ENCODE data around the gene DCUN1D3. TPM values are rescaled to one million over a fixed set of nuclear protein-coding genes. Genes with fewer than 3 reads are reported as not detected.
A peak's percentile ranks its signal among the peaks of the same experiment; 100 is the strongest.
"Not testable (repeated sequence)": the region's sequence is repeated elsewhere in the genome, so short reads cannot be mapped to it uniquely, and the experiment has no call there.

The DCUN1D3 gene
- total RNA-seq: 1 to 10 TPM; 5.8 to 7.5 (median 7.3) TPM

GRCh38 chr16:20900299-20901067 is at the start of gene DCUN1D3, which contains the start of gene LYRM1:
TSS of gene DCUN1D3 (minus strand) at chr16:20900358. CDS start at chr16:20862538, 37,820 bp downstream.
TSS of gene LYRM1 (plus strand) at chr16:20900771. CDS start at chr16:20915556, 14,785 bp downstream.
- H3K4me1 Mint-ChIP-seq (ENCODE audit: low read depth): peaks cover 63% of the 10 kb centered on the region
- peak; percentile 88 to 91 for ATAC-seq
- peak; percentile 84 for DNase-seq
- no peaks in the 10 kb centered on the region for H3K27me3 Mint-ChIP-seq (ENCODE audit: low read depth)
- H3K9me3 Mint-ChIP-seq: no peaks in the 10 kb centered on the region
- peak within 1 kb of the TSS; percentile 95 for H3K4me3 Mint-ChIP-seq
- peaks cover 7% of the 10 kb centered on the region for H3K36me3 Mint-ChIP-seq (ENCODE audit: insufficient read depth)

- Mint-ChIP-seq H3K36me3 (ENCODE audit: insufficient read depth) (no peaks in the 10 kb centered on the region), H3K4me3 (no peak overlapping the region), H3K9me3 (no peaks in the 10 kb centered on the region), H3K27me3 (ENCODE audit: low read depth) (peaks cover 2% of the 10 kb centered on the region), H3K4me1 (ENCODE audit: low read depth) (peaks cover 2% of the 10 kb centered on the region)
- DNase-seq (no peak), ATAC-seq (no peak)
Measured at GRCh38 chr16:20949660-20950059, 49.5 kb upstream of the DCUN1D3 start.

DNA sequence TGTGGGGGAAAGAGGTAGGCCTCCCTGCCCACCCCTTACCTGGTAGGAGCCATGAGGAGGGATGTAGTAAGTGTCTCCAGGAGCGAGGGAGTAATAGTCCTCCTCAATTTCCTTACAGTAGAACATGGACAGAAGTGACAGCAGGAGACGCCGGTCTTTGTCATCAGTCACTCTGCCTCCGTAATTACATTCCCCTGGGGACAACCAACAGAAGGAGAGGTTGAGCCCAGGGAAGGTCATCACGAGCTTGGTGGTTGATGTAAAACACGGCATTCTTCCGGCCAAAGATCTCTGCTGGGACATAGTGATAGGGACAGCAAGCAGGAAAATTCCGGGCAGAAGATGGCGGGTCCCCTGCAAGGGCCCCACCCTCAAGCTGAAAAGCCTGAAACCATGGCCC is 48.3 kb upstream of the DCUN1D3 start:
- DNase-seq (no peak), ATAC-seq (no peak)
- Mint-ChIP-seq H3K36me3 (ENCODE audit: insufficient read depth) (no peaks in the 10 kb centered on the region), H3K4me3 (no peak overlapping the region), H3K4me1 (ENCODE audit: low read depth) (peaks cover 3% of the 10 kb centered on the region), H3K9me3 (no peaks in the 10 kb centered on the region), H3K27me3 (ENCODE audit: low read depth) (peaks cover 2% of the 10 kb centered on the region)

GRCh38 chr16:20946015-20946629 is 46.0 kb upstream of the DCUN1D3 start:
- Mint-ChIP-seq H3K36me3 (ENCODE audit: insufficient read depth) (no peaks in the 10 kb centered on the region), H3K4me3 (no peak overlapping the region), H3K4me1 (ENCODE audit: low read depth) (peaks cover 6% of the 10 kb centered on the region), H3K9me3 (no peaks in the 10 kb centered on the region), H3K27me3 (ENCODE audit: low read depth) (peaks cover 2% of the 10 kb centered on the region)
- ATAC-seq (no peak), DNase-seq (no peak)

- H3K36me3 Mint-ChIP-seq (ENCODE audit: insufficient read depth); ATAC-seq; H3K9me3 Mint-ChIP-seq; H3K27me3 Mint-ChIP-seq (ENCODE audit: low read depth); H3K4me3 Mint-ChIP-seq; H3K4me1 Mint-ChIP-seq (ENCODE audit: low read depth); DNase-seq: not testable (repeated sequence)
Measured at GRCh38 chr16:20945575-20945875, 45.4 kb upstream of the DCUN1D3 start.

DNA sequence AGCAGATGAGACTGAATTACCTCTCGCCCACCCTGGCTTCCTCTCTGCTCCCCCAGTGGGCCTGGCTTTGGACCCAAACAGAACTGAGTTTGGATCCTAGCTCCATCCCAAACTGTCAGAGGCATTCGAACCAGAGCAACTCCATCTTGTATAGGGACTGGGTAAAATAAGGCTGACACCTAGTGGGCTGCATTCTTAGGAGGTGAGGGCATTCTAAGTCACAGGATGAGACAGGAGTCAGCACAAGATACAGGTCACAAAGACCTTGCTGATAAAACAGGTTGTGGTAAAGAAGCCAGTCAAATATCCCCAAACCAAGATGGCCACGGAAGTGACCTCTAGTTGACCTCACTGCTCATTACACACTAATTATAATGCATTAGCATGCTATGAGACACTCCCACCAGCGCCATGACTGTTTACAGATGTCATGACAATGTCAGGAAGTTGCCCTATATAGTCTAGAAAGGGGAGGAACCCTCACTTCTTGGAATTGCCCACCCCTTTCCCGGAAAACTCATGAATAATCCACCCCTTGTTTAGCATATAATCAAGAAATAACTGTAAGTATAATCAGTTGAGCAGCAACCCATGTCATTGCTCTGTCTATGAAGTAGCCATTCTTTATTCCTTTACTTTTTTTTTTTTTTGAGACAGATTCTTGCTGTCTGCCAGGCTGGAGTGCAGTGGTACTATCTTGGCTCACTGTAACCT is 44.9 kb upstream of the DCUN1D3 start:
- Mint-ChIP-seq H3K36me3 (ENCODE audit: insufficient read depth) (no peaks in the 10 kb centered on the region), H3K4me3 (no peak overlapping the region), H3K27me3 (ENCODE audit: low read depth) (no peaks in the 10 kb centered on the region), H3K9me3 (no peaks in the 10 kb centered on the region), H3K4me1 (ENCODE audit: low read depth) (peaks cover 8% of the 10 kb centered on the region)
- ATAC-seq (peak; percentile 77 to 84), DNase-seq (no peak)

DNA sequence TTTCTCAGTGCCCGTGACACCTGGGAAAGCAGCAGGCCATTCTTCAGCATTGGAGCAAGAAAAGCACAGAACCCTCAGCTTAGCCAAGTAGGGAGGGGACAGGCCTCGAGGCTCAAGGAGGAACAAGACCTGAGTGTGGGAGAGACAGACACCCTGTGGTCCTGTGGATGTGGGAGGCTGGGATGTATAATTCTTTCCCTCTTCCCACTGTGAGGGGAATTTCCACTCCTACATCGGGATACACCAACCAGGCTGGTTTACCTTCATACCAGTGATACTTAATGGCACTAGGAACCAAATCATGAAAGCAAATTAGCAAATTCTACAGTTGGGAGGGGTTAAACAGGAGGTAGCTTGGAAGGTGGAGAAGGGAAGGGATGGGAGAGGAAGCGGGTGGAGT is 42.1 kb upstream of the DCUN1D3 start:
- ATAC-seq (no peak), DNase-seq (no peak)
- Mint-ChIP-seq H3K36me3 (ENCODE audit: insufficient read depth) (no peaks in the 10 kb centered on the region), H3K4me1 (ENCODE audit: low read depth) (peaks cover 12% of the 10 kb centered on the region), H3K4me3 (no peak overlapping the region), H3K9me3 (no peaks in the 10 kb centered on the region), H3K27me3 (ENCODE audit: low read depth) (no peaks in the 10 kb centered on the region)

- DNase-seq (no peak), ATAC-seq (no peak)
- no peaks in the 10 kb centered on the region for H3K9me3 Mint-ChIP-seq
- H3K36me3 Mint-ChIP-seq (ENCODE audit: insufficient read depth): no peaks in the 10 kb centered on the region
- no peaks in the 10 kb centered on the region for H3K27me3 Mint-ChIP-seq (ENCODE audit: low read depth)
- H3K4me3 Mint-ChIP-seq: no peak overlapping the region
- peaks cover 12% of the 10 kb centered on the region for H3K4me1 Mint-ChIP-seq (ENCODE audit: low read depth)
Measured at GRCh38 chr16:20941636-20941926, 41.4 kb upstream of the DCUN1D3 start.

GRCh38 chr16:20940871-20941635 is 40.9 kb upstream of the DCUN1D3 start:
- DNase-seq: no peak
- Mint-ChIP-seq H3K9me3 (no peaks in the 10 kb centered on the region), H3K27me3 (ENCODE audit: low read depth) (no peaks in the 10 kb centered on the region), H3K4me3 (no peak overlapping the region), H3K4me1 (ENCODE audit: low read depth) (peaks cover 12% of the 10 kb centered on the region), H3K36me3 (ENCODE audit: insufficient read depth) (no peaks in the 10 kb centered on the region)
- no peak for ATAC-seq

DNA sequence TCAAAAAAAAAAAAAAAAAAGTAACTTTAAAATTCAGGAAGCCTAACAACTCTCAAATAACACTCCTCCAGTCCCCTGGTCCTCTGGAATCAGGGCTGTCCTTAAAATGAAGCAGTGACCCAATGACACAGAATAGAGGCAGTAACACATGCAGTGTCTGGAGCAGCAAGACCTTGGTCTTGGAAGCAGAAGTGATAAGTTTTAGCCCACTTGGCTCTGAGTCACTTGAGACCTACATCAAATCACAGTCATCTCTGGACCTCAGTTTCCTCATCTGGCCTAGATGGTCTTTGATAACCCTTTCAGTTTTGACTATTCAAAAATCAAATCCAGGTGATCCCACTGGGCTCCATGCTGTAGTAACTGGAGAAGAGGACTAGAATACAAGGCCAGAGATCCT is 39.5 kb upstream of the DCUN1D3 start:
- peaks cover 10% of the 10 kb centered on the region for H3K4me1 Mint-ChIP-seq (ENCODE audit: low read depth)
- no peak for DNase-seq
- H3K36me3 Mint-ChIP-seq (ENCODE audit: insufficient read depth): no peaks in the 10 kb centered on the region
- no peaks in the 10 kb centered on the region for H3K9me3 Mint-ChIP-seq
- ATAC-seq: no peak
- H3K27me3 Mint-ChIP-seq (ENCODE audit: low read depth): no peaks in the 10 kb centered on the region
- H3K4me3 Mint-ChIP-seq: no peak overlapping the region

DNA sequence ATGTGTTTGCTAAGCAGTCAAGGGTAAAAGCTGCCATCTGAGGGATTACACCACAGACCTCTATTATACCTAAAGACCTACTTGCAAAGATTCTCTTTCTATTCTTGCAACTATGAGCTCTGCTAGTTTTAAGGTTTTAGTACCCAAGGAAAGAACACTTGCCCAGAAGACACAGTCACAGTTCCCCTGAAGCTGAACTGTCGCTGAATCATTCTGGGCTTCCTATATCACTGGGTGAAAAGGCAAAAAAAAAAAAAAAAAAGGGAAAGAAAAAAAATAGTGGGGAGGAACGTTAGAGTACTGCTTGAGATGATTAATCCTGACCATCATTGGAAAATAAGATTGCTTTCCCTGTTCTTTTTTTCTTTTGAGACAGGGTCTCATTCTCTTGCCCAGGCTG is 38.3 kb upstream of the DCUN1D3 start:
- H3K4me3 Mint-ChIP-seq: no peak overlapping the region
- no peak for DNase-seq
- peaks cover 9% of the 10 kb centered on the region for H3K4me1 Mint-ChIP-seq (ENCODE audit: low read depth)
- H3K27me3 Mint-ChIP-seq (ENCODE audit: low read depth): no peaks in the 10 kb centered on the region
- peak; percentile 53 to 80 for ATAC-seq
- no peaks in the 10 kb centered on the region for H3K36me3 Mint-ChIP-seq (ENCODE audit: insufficient read depth)
- no peaks in the 10 kb centered on the region for H3K9me3 Mint-ChIP-seq

GRCh38 chr16:20937736-20938135 is 37.6 kb upstream of the DCUN1D3 start:
- ATAC-seq (no peak), DNase-seq (no peak)
- Mint-ChIP-seq H3K4me1 (ENCODE audit: low read depth) (peaks cover 9% of the 10 kb centered on the region), H3K36me3 (ENCODE audit: insufficient read depth) (no peaks in the 10 kb centered on the region), H3K27me3 (ENCODE audit: low read depth) (no peaks in the 10 kb centered on the region), H3K9me3 (no peaks in the 10 kb centered on the region), H3K4me3 (no peak overlapping the region)

DNA sequence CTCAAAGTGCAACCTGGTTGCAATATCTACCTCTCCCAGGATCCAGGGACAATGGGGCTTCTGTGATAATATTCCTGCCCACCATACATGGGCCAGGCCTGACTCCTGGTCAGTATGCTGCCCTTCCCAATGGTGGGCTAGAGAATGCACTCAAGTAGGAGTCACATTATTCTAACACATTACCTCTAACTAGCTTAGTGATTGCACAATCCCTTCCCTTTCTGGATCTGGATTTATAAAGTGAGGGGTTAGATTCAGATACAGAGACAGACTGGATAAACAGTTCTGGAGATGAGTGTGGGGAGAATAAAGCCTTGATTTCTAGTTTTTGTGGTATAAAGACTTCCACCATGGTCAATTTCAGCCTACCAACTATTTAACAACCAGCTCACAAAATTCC is 33.4 kb upstream of the DCUN1D3 start:
- ATAC-seq (no peak), DNase-seq (no peak)
- Mint-ChIP-seq H3K27me3 (ENCODE audit: low read depth) (no peaks in the 10 kb centered on the region), H3K4me3 (no peak overlapping the region), H3K9me3 (no peaks in the 10 kb centered on the region), H3K4me1 (ENCODE audit: low read depth) (peaks cover 2% of the 10 kb centered on the region), H3K36me3 (ENCODE audit: insufficient read depth) (no peaks in the 10 kb centered on the region)

- Mint-ChIP-seq H3K9me3 (no peaks in the 10 kb centered on the region), H3K4me1 (ENCODE audit: low read depth) (no peaks in the 10 kb centered on the region), H3K27me3 (ENCODE audit: low read depth) (no peaks in the 10 kb centered on the region), H3K36me3 (ENCODE audit: insufficient read depth) (no peaks in the 10 kb centered on the region), H3K4me3 (no peak overlapping the region)
- DNase-seq: no peak
- ATAC-seq: no peak
Measured at GRCh38 chr16:20931066-20931600, 31.0 kb upstream of the DCUN1D3 start.
